K562 (cell line): ENCODE measurements around the gene EAF1.

Experiments
- CLOCK ChIP-seq: fragments of 250-450 bp; sonication (Bioruptor Pico); IDR thresholded peaks from 2 replicates; pipeline ENCODE4 v1.4.0; 2020; ENCODE audit warnings: mild to moderate bottlenecking, moderate library complexity, borderline replicate concordance
- ETV5 ChIP-seq: sonication (generic); formaldehyde crosslinking; IDR thresholded peaks from 2 replicates; pipeline ENCODE4 v1.4.0; 2020; ENCODE audit warnings: low read depth, mild to moderate bottlenecking, missing genetic modification reagents
- FOXP1 ChIP-seq: sonication (generic); formaldehyde crosslinking; IDR thresholded peaks from 2 replicates; pipeline ENCODE4 v1.8.0; 2022; ENCODE audit warnings: mild to moderate bottlenecking, missing genetic modification reagents
- HDAC2 ChIP-seq: fragments of 450-650 bp; IDR thresholded peaks from 2 replicates; pipeline ENCODE4 v1.6.1; 2016; ENCODE audit warnings: mild to moderate bottlenecking
- ILF3 ChIP-seq: fragments of 450-650 bp; IDR thresholded peaks from 2 replicates; pipeline ENCODE4 v1.6.1; 2018; ENCODE audit warnings: antibody characterized with exemption, mild to moderate bottlenecking, moderate library complexity, borderline replicate concordance
- JUN ChIP-seq, 2 experiments: sonication (generic) in 1 of 2; formaldehyde crosslinking in 1 of 2; IDR thresholded peaks; 2 replicates each; pipeline versions ENCODE4 v1.6.1 to v1.8.0; 2012 to 2022; ENCODE audit warnings: borderline replicate concordance in 2 of 2, mild to moderate bottlenecking in 2 of 2, improper control_type of control experiment in 1 of 2, low read depth in 1 of 2, low read length in 1 of 2, missing genetic modification reagents in 1 of 2
- NFYB ChIP-seq: IDR thresholded peaks from 2 replicates; pipeline ENCODE4 v1.6.1; 2011; ENCODE audit warnings: mild to moderate bottlenecking, moderate library complexity; ENCODE audit not compliant: insufficient read length; ENCODE audit errors: extremely low read depth
- RAD51 ChIP-seq: fragments of 450-650 bp; IDR thresholded peaks from 2 replicates; pipeline ENCODE4 v1.7.1; 2016; ENCODE audit warnings: low read depth, mild to moderate bottlenecking, borderline replicate concordance
- RBM14 ChIP-seq: fragments of 200-400 bp; formaldehyde crosslinking; IDR thresholded peaks from 2 replicates; pipeline ENCODE4 v1.6.1; 2018; ENCODE audit warnings: low read depth, mild to moderate bottlenecking, low read length, moderate library complexity, borderline replicate concordance; ENCODE audit not compliant: insufficient read depth
- RCOR1 ChIP-seq, 2 experiments: IDR thresholded peaks; 2 replicates each; pipeline ENCODE4 v1.6.1; 2012; ENCODE audit warnings: low read depth in 2 of 2, low read length in 2 of 2, borderline replicate concordance in 1 of 2, improper control_type of control experiment in 1 of 2
- SAP30 ChIP-seq: fragments of 200-600 bp; sonication (generic); IDR thresholded peaks from 2 replicates; pipeline ENCODE4 v1.6.1; 2012; ENCODE audit warnings: borderline replicate concordance, low read depth, mild to moderate bottlenecking, moderate library complexity, low read length, control low read depth, inconsistent platforms; ENCODE audit not compliant: insufficient read depth, poor library complexity, severe bottlenecking
- SREBF1 ChIP-seq: fragments of 150-350 bp; IDR thresholded peaks from 2 replicates; pipeline ENCODE4 v1.6.1; 2014; ENCODE audit warnings: antibody characterized with exemption, low read depth, low read length, borderline replicate concordance
- TAF7 ChIP-seq: fragments of 450-650 bp; IDR thresholded peaks from 2 replicates; pipeline ENCODE4 v1.6.1; 2016; ENCODE audit warnings: missing genetic modification characterization, missing compliant biosample characterization
- ZBTB2 ChIP-seq: fragments of 450-650 bp; IDR thresholded peaks from 2 replicates; pipeline ENCODE4 v1.6.1; 2016; ENCODE audit warnings: antibody characterized with exemption

DNA sequence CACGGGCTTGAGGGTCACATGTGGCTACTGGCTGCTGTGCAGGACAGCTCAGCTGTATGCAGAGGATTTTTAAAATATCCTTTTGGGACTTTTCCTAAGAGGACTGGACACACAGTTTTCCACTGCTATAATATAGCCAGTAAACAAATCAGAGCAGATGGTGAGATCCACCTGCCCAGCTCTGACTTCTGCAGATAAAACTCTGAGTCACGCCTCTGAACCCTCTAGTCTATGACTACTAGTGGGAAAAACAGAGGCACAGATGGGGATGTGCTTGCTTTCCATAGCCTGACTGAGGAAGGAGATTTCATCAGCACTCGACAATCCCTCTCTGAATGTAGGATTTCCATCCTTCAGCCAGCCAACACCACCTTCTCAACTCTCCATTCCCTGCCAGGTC is 49.0 kb downstream of the EAF1 start:
- TF ChIP-seq SREBF1 (no peak), NFYB (no peak), FOXP1 (CRISPR knock-in tag) (no peak), RBM14 (no peak), ILF3 (no peak), JUN (IDR thresholded peaks at IDR 0.05; ENCODE audit: borderline replicate concordance, low read depth, low read length) (no peak), JUN (CRISPR knock-in tag; IDR thresholded peaks at IDR 0.05; ENCODE audit: borderline replicate concordance) (no peak), CLOCK (no peak), RAD51 (no peak), ETV5 (no peak), HDAC2 (no peak), RCOR1 (IDR thresholded peaks at IDR 0.05; ENCODE audit: borderline replicate concordance in 1 of 2, low read depth in 2 of 2, low read length in 2 of 2) (peak in 1 of 2 experiments; percentile 86; a peak in 2 of 4 replicates), ZBTB2 (no peak), SAP30 (no peak), TAF7 (tag) (no peak)
